K562 (cell line): Measurements from ENCODE around the gene FXYD4. TPM values are rescaled to one million over a fixed set of nuclear protein-coding genes. Genes with fewer than 3 reads are reported as not detected.
A peak's percentile ranks its signal among the peaks of the same experiment; 100 is the strongest.

Experiments used
- ATAC-seq: fragments of 200-7000 bp; cut with Tn5 transposase; 3 replicates; pipeline ENCODE4 v1.9.1; 2020; ENCODE audit warnings: moderate library complexity
- BruUV-seq: library from RNA; stranded (reverse); fragments of 400-500 nt; replicated peaks from 2 replicates; lab custom pipeline; 2021; lab: Mats Ljungman, UMichigan
- CTCF ChIA-PET: fragments of 300-600 bp; formaldehyde crosslinking; extraction: SDS; loops from one replicate; lab custom pipeline; 2021; ENCODE audit warnings: low intra/inter-chr PET ratio; lab: Yijun Ruan, JAX
- POLR2A ChIA-PET: fragments of 300-600, 350-650 bp; sonication (Branson Sonifier 250); formaldehyde crosslinking; extraction: SDS; loops from one replicate; lab custom pipeline; 2021; ENCODE audit warnings: antibody characterized with exemption, inconsistent platforms; lab: Yijun Ruan, JAX
- DNase-seq, 4 experiments: peaks; one replicate each; pipeline versions ENCODE4 v3.0.0 to v3.0.0-alpha.2; 2011 to 2018; ENCODE audit warnings: low spot score in 3 of 4, mixed read lengths in 3 of 4; ENCODE audit errors: extremely low read depth in 1 of 4
- FAIRE-seq: peaks from 2 replicates; lab custom pipeline; 2011; peaks lifted over from hg19 to GRCh38; lab: Jason Lieb, UNC
- H2AFZ ChIP-seq: 2 replicates; pipeline ENCODE4 v1.6.0; 2011; ENCODE audit warnings: low read depth, low read length, control low read depth, inconsistent platforms
- H3K27ac ChIP-seq: fragments of 200-600 bp; 3 replicates; pipeline ENCODE4 v1.8.0; 2011; ENCODE audit warnings: low read depth, mild to moderate bottlenecking, control low read depth, inconsistent platforms, low read length, moderate library complexity, mixed read lengths; ENCODE audit errors: extremely low read depth
- H3K27me3 ChIP-seq, 2 experiments: fragments of 300-600 bp in 1 of 2; 2 replicates in 1 of 2; 3 replicates in 1 of 2; pipeline versions ENCODE4 v1.6.0 to v1.8.0; 2011; ENCODE audit warnings: inconsistent platforms in 2 of 2, low read length in 2 of 2, mild to moderate bottlenecking in 1 of 2, mixed read lengths in 1 of 2, moderate library complexity in 1 of 2; ENCODE audit not compliant: control insufficient read depth in 2 of 2, insufficient read depth in 2 of 2
- H3K36me3 ChIP-seq: fragments of 300-600 bp; 3 replicates; pipeline ENCODE4 v1.8.0; 2011; ENCODE audit warnings: mild to moderate bottlenecking, low read length, inconsistent platforms; ENCODE audit not compliant: control insufficient read depth, insufficient read depth
- H3K4me1 ChIP-seq, 2 experiments: fragments of 200-600 bp in 1 of 2; replicated peaks in 1 of 2; 2 replicates in 1 of 2; 3 replicates in 1 of 2; pipeline versions ENCODE4 v1.5.1 to v1.8.0; 2011; ENCODE audit warnings: inconsistent platforms in 2 of 2, low read length in 2 of 2, mild to moderate bottlenecking in 1 of 2, mixed read lengths in 1 of 2, moderate library complexity in 1 of 2; ENCODE audit not compliant: control insufficient read depth in 2 of 2, insufficient read depth in 2 of 2
- H3K4me2 ChIP-seq: 2 replicates; pipeline ENCODE4 v1.6.1; 2011; ENCODE audit warnings: low read length, control low read depth, inconsistent platforms, mixed read lengths; ENCODE audit not compliant: insufficient read depth
- H3K4me3 ChIP-seq: fragments of 200-600 bp; sonication (generic), shearing (Covaris generic); 2 replicates; pipeline ENCODE4 v1.5.1; 2016; ENCODE audit warnings: control low read depth, inconsistent platforms
- H3K79me2 ChIP-seq: fragments of 200-600 bp; 3 replicates; pipeline ENCODE4 v1.8.0; 2011; ENCODE audit warnings: low read length, inconsistent platforms; ENCODE audit not compliant: control insufficient read depth, insufficient read depth
- H3K9ac ChIP-seq, 2 experiments: 2 replicates each; pipeline versions ENCODE4 v1.6.0 to v1.6.1; 2011; ENCODE audit warnings: low read depth in 2 of 2, low read length in 2 of 2, control low read depth in 1 of 2, inconsistent platforms in 1 of 2, mild to moderate bottlenecking in 1 of 2, mixed read lengths in 1 of 2; ENCODE audit not compliant: insufficient read depth in 1 of 2
- H3K9me1 ChIP-seq: one replicate; pipeline ENCODE4 v1.6.0; 2011; ENCODE audit warnings: inconsistent platforms, mild to moderate bottlenecking, low read length, moderate library complexity; ENCODE audit not compliant: control insufficient read depth, insufficient read depth
- H3K9me3 ChIP-seq: replicated peaks from 2 replicates; pipeline ENCODE4 v1.5.1; 2011; ENCODE audit warnings: low read depth, low read length, inconsistent platforms; ENCODE audit not compliant: control insufficient read depth, insufficient read depth
- H4K20me1 ChIP-seq: replicated peaks from 2 replicates; pipeline ENCODE4 v1.6.1; 2011; ENCODE audit warnings: low read length, inconsistent platforms, mixed read lengths; ENCODE audit not compliant: control insufficient read depth, insufficient read depth
- C11orf30 ChIP-seq: fragments of 450-650 bp; IDR thresholded peaks from 2 replicates; pipeline ENCODE4 v1.6.1; 2016; ENCODE audit warnings: low read depth, mild to moderate bottlenecking
- FOXP4 ChIP-seq: sonication (generic); formaldehyde crosslinking; IDR thresholded peaks from 2 replicates; pipeline ENCODE4 v1.8.0; 2022; ENCODE audit warnings: mild to moderate bottlenecking, missing genetic modification reagents, borderline replicate concordance
- IRF9 ChIP-seq: fragments of 450-650 bp; IDR thresholded peaks from 2 replicates; pipeline ENCODE4 v1.6.1; 2016; ENCODE audit warnings: missing biosample characterization, missing genetic modification characterization
- POLR2A ChIP-seq: fragments of 450-650 bp; conservative IDR thresholded peaks from 2 replicates; pipeline ENCODE4 v1.6.1; 2016
- RERE ChIP-seq: sonication (generic); formaldehyde crosslinking; IDR thresholded peaks from 2 replicates; pipeline ENCODE4 v1.8.0; 2023; ENCODE audit warnings: missing genetic modification reagents, mild to moderate bottlenecking, borderline replicate concordance
- SIN3A ChIP-seq, 2 experiments: fragments of 150-350 bp in 1 of 2; IDR thresholded peaks; 2 replicates each; pipeline ENCODE4 v1.6.1; 2011 to 2016; ENCODE audit warnings: borderline replicate concordance in 2 of 2, low read depth in 2 of 2, low read length in 2 of 2, mild to moderate bottlenecking in 2 of 2, moderate library complexity in 2 of 2; ENCODE audit not compliant: control insufficient read depth in 1 of 2
- SRSF1 ChIP-seq: fragments of 200-400 bp; formaldehyde crosslinking; IDR thresholded peaks from 2 replicates; pipeline ENCODE4 v1.6.1; 2017; ENCODE audit warnings: mild to moderate bottlenecking, low read depth, low read length, moderate library complexity
- USF1 ChIP-seq: sonication (generic); formaldehyde crosslinking; IDR thresholded peaks from 2 replicates; pipeline ENCODE4 v1.9.0; 2022; ENCODE audit warnings: mild to moderate bottlenecking, missing genetic modification reagents
- ZFP91 ChIP-seq: sonication (generic); formaldehyde crosslinking; IDR thresholded peaks from 2 replicates; pipeline ENCODE4 v1.8.0; 2022; ENCODE audit warnings: mild to moderate bottlenecking, missing genetic modification reagents
- WGBS: fragments of 100-300 bp; shearing (Covaris generic); methylation state at CpG from one replicate; pipeline ENCODE4 v1.1.6; 2016; ENCODE audit warnings: low coverage, mixed read lengths; ENCODE audit not compliant: insufficient coverage; ENCODE audit errors: missing lambda C conversion rate; 5-methylcytosine and 5-hydroxymethylcytosine counted together
- in situ Hi-C: fragments of 300-500 bp; cut with MboI; formaldehyde crosslinking; loops from 4 replicates; pipeline ENCODE4 v1.15.0; 2018; ENCODE audit warnings: inconsistent platforms, mixed read lengths
- intact Hi-C: fragments of 100-400 bp; cut with micrococcal nuclease; formaldehyde crosslinking; loops from 2 replicates; pipeline ENCODE4 v1.14.2; 2022
- polyA plus RNA-seq, 8 experiments: library from polyadenylated mRNA; depleted of rRNA in 4 of 8; stranded (reverse) in 5 of 8; unstranded in 3 of 8; fragments of >200 nt; fragmentation: Nextera tagmentation in 2 of 8; fragmentation: Illumina TruSeq in 1 of 8; extraction: Ambion mirVana in 2 of 8; extraction: Trizol in 1 of 8; gene quantifications; 2 replicates each; pipeline versions ENCODE4 v1.2.1 to v1.2.3, GENCODE V29; 2011 to 2014; ENCODE audit warnings: inconsistent platforms in 1 of 8, missing spikeins in 1 of 8
- total RNA-seq, 7 experiments: library from RNA; depleted of rRNA in 6 of 7; stranded (reverse); fragments of >200 nt in 6 of 7; fragmentation: Illumina TruSeq in 2 of 7; extraction: Trizol in 2 of 7; gene quantifications; 2 replicates each; pipeline versions ENCODE4 v1.2.1 to v1.2.3, GENCODE V29; 2011 to 2021; ENCODE audit warnings: low replicate concordance in 1 of 7

Gene FXYD4
- total and polyA plus RNA-seq, 9 of the 15 experiments (the other 6 are each of a cell fraction or from before 2014, with no cell fraction given) = not detected

- BruUV-seq = no TSS peak
- POLR2A ChIA-PET = interaction anchor here (0.6 to 9.4 kb wide), 11 partner anchors 8 to 618 kb away, joined by 3 to 73 read pairs (median 4); partner anchors contain the start of gene ZNF487
- in situ Hi-C loops = no loop called here
- TF ChIP-seq USF1 (CRISPR knock-in tag) (no peak), SIN3A (IDR thresholded peaks at IDR 0.05; ENCODE audit: borderline replicate concordance in 2 of 2, control insufficient read depth in 1 of 2, low read depth in 2 of 2, low read length in 2 of 2) (peak in 1 of 2 experiments; percentile 13; a peak in 1 of 4 replicates), RERE (CRISPR knock-in tag) (no peak), ZFP91 (CRISPR knock-in tag) (no peak), IRF9 (tag) (no peak), SRSF1 (no peak), FOXP4 (CRISPR knock-in tag) (no peak), C11orf30 (peak; percentile 51; the same call in 1 of the 2 replicates), POLR2A (no peak)
Observed at GRCh38 chr10:43385412-43386004, 14.1 kb downstream of the FXYD4 start.

More at GRCh38 chr10:43385412-43386004, 14.1 kb downstream of the FXYD4 start:
- intact Hi-C loops = no loop called here
- H4K20me1 ChIP-seq = peaks cover 42% of the 10 kb centered on the region
- DNase-seq (no peak), ATAC-seq (no peak), FAIRE-seq (no peak)
- no peaks in the 10 kb centered on the region for H3K27me3 ChIP-seq
- no peak overlapping the region for H2AFZ ChIP-seq
- H3K4me3 ChIP-seq = no peak overlapping the region
- peaks cover 9 to 14% of the 10 kb centered on the region in 2 experiments; a peak in 4 of 5 replicates for H3K4me1 ChIP-seq
- no peak overlapping the region for H3K4me2 ChIP-seq
- 69% methylated on average over 5 of the region's 5 CpGs for WGBS
- H3K9ac ChIP-seq = no peak overlapping the region
- peaks cover 4% of the 10 kb centered on the region for H3K9me1 ChIP-seq
- peaks cover 59% of the 10 kb centered on the region for H3K36me3 ChIP-seq
- no peaks in the 10 kb centered on the region for H3K9me3 ChIP-seq
- no peak overlapping the region for H3K27ac ChIP-seq
- CTCF ChIA-PET = no interaction called here
- H3K79me2 ChIP-seq = peaks cover 41% of the 10 kb centered on the region
